ENCODE measurements around the gene TSPEAR.
"Not testable (repeated sequence)": the region's sequence is repeated elsewhere in the genome, so short reads cannot be mapped to it uniquely, and the experiment has no call there.

The TSPEAR gene

GRCh38 chr21:44623575-44623974 lies 87.8 kb downstream of the TSPEAR start:
- no peak for DNase-seq

GRCh38 chr21:44619886-44620285 lies 91.5 kb downstream of the TSPEAR start:
- DNase-seq, result no peak

- DNase-seq, result no peak
Measured at GRCh38 chr21:44618909-44619308, 92.5 kb downstream of the TSPEAR start.

- no peak for DNase-seq
Measured at GRCh38 chr21:44618504-44618903, 92.9 kb downstream of the TSPEAR start.

GRCh38 chr21:44617071-44617501 lies 94.3 kb downstream of the TSPEAR start:
- DNase-seq, result no peak

- no peak for DNase-seq
Measured at GRCh38 chr21:44616591-44616926, 94.8 kb downstream of the TSPEAR start.

GRCh38 chr21:44615911-44616590 lies 95.3 kb downstream of the TSPEAR start:
- peak; percentile 32 for DNase-seq

- DNase-seq, result no peak
Measured at GRCh38 chr21:44615466-44615865, 95.9 kb downstream of the TSPEAR start.

- no peak for DNase-seq
Measured at GRCh38 chr21:44614961-44615391, 96.4 kb downstream of the TSPEAR start.

GRCh38 chr21:44614161-44614631 lies 97.2 kb downstream of the TSPEAR start:
- DNase-seq, result no peak

- DNase-seq, result no peak
Measured at GRCh38 chr21:44613386-44614155, 97.8 kb downstream of the TSPEAR start.

- DNase-seq, result no peak
Measured at GRCh38 chr21:44612669-44613229, 98.6 kb downstream of the TSPEAR start.

- no peak for DNase-seq
Measured at GRCh38 chr21:44612029-44612486, 99.3 kb downstream of the TSPEAR start, which contains the start of gene KRTAP10-8. TSS of gene KRTAP10-8 (plus strand) at chr21:44612079. CDS start at chr21:44612101, 22 bp downstream.

- no peak for DNase-seq
Measured at GRCh38 chr21:44611551-44611950, 99.8 kb downstream of the TSPEAR start.

- not testable (repeated sequence) for DNase-seq
Measured at GRCh38 chr21:44610157-44610843, 101.1 kb downstream of the TSPEAR start.

GRCh38 chr21:44609193-44609592 lies 102.2 kb downstream of the TSPEAR start:
- no peak for DNase-seq

GRCh38 chr21:44606495-44606894 lies 104.9 kb downstream of the TSPEAR start:
- DNase-seq, result no peak

GRCh38 chr21:44603911-44604310 lies 107.5 kb downstream of the TSPEAR start:
- DNase-seq, result no peak

GRCh38 chr21:44603109-44603875 lies 108.1 kb downstream of the TSPEAR start:
- no peak for DNase-seq

- no peak for DNase-seq
Measured at GRCh38 chr21:44602463-44602850, 108.9 kb downstream of the TSPEAR start.

GRCh38 chr21:44601596-44602462 lies 109.5 kb downstream of the TSPEAR start:
- no peak for DNase-seq
